ENCODE measurements around the gene MYRF.

Gene MYRF

GRCh38 chr11:61817471-61818202 is 65.2 kb downstream of the MYRF start:
- no peak for DNase-seq (ENCODE audit: low read depth)

- no peak for DNase-seq (ENCODE audit: low read depth)
Measured at GRCh38 chr11:61820174-61820573, 67.7 kb downstream of the MYRF start.

GRCh38 chr11:61826930-61827570 is 74.6 kb downstream of the MYRF start:
- DNase-seq (ENCODE audit: low read depth), result no peak

GRCh38 chr11:61827571-61828378 is 75.3 kb downstream of the MYRF start, which contains the start of gene FADS2:
Gene FADS2, plus strand, starts transcription at chr11:61828300. Its CDS starts 91 bp downstream, at chr11:61828391.
- peak; percentile 79 for DNase-seq (ENCODE audit: low read depth)

- no peak for DNase-seq (ENCODE audit: low read depth)
Measured at GRCh38 chr11:61828379-61828628, 75.9 kb downstream of the MYRF start.

- DNase-seq (ENCODE audit: low read depth), result peak; percentile 34
Measured at GRCh38 chr11:61828629-61829407, 76.4 kb downstream of the MYRF start.

GRCh38 chr11:61829806-61830205 is 77.4 kb downstream of the MYRF start:
- no peak for DNase-seq (ENCODE audit: low read depth)

- no peak for DNase-seq (ENCODE audit: low read depth)
Measured at GRCh38 chr11:61830237-61831105, 78.0 kb downstream of the MYRF start.

- DNase-seq (ENCODE audit: low read depth), result no peak
Measured at GRCh38 chr11:61832207-61832606, 79.8 kb downstream of the MYRF start.

GRCh38 chr11:61832754-61833153 is 80.3 kb downstream of the MYRF start:
- DNase-seq (ENCODE audit: low read depth), result no peak

GRCh38 chr11:61833471-61833870 is 81.0 kb downstream of the MYRF start:
- DNase-seq (ENCODE audit: low read depth), result peak; percentile 54

GRCh38 chr11:61833926-61834277 is 81.5 kb downstream of the MYRF start:
- no peak for DNase-seq (ENCODE audit: low read depth)

GRCh38 chr11:61834278-61835048 is 82.0 kb downstream of the MYRF start:
- DNase-seq (ENCODE audit: low read depth), result peak; percentile 54

GRCh38 chr11:61836193-61836592 is 83.8 kb downstream of the MYRF start:
- DNase-seq (ENCODE audit: low read depth), result no peak

GRCh38 chr11:61837411-61838005 is 85.1 kb downstream of the MYRF start:
- no peak for DNase-seq (ENCODE audit: low read depth)
